ENCODE measurements around the gene NOL9. TPM values are rescaled to one million over a fixed set of nuclear protein-coding genes. Genes with fewer than 3 reads are reported as not detected.

NOL9 gene
- total and polyA plus RNA-seq, 2 donors (not counting 3 experiments of a cell fraction or from before 2014, with no cell fraction given): 14.1 to 42.9 TPM

GRCh38 chr1:6483017-6483760 is 71.1 kb downstream of the NOL9 start:
- H3K79me2 ChIP-seq (ENCODE audit: control insufficient read depth, insufficient read depth, low read length): peaks cover 39% of the 10 kb centered on the region
- H2AFZ ChIP-seq (ENCODE audit: low read depth, low read length): no peak overlapping the region
- DNase-seq (ENCODE audit: low read depth, low spot score): no peak
- H3K4me1 ChIP-seq (ENCODE audit: control insufficient read depth, extremely low read depth, insufficient read depth, low read length): peaks cover 10% of the 10 kb centered on the region
- ChIA-PET CTCF (interaction anchor here (0.9 to 1.1 kb wide), 3 partner anchors 12 to 164 kb away, joined by 3 read pairs; no protein-coding TSS in a partner anchor), POLR2A (no interaction called here)
- no peak overlapping the region for H3K9ac ChIP-seq (replicated peaks; ENCODE audit: extremely low read depth, insufficient read depth, low read length)
- H3K27ac ChIP-seq (ENCODE audit: insufficient read depth, low read depth, low read length): no peak overlapping the region
- H3K4me2 ChIP-seq (ENCODE audit: insufficient read depth, low read length): no peak overlapping the region
- H3K36me3 ChIP-seq (ENCODE audit: control insufficient read depth in 2 of 2, extremely low read depth in 1 of 2, insufficient read depth in 2 of 2, low read length in 2 of 2): no peaks in the 10 kb centered on the region
- no peaks in the 10 kb centered on the region for H3K9me1 ChIP-seq (replicated peaks; ENCODE audit: control insufficient read depth, extremely low read depth, insufficient read depth, low read length)
- no peak overlapping the region for H3K4me3 ChIP-seq (replicated peaks in 1 of 3; ENCODE audit: insufficient read depth in 1 of 3, low read depth in 1 of 3, low read length in 3 of 3)
- intact Hi-C loops (cut with micrococcal nuclease): no loop called here
- no peaks in the 10 kb centered on the region for H3K27me3 ChIP-seq (ENCODE audit: control insufficient read depth in 2 of 2, insufficient read depth in 2 of 2, low read length in 2 of 2)
- BruUV-seq (replicated peaks): no TSS peak
- no peaks in the 10 kb centered on the region for H4K20me1 ChIP-seq (replicated peaks; ENCODE audit: control insufficient read depth, extremely low read depth, insufficient read depth, low read length)
- dilution Hi-C loops (cut with MboI; ENCODE audit: extremely low pct_ligation_motif_present, low sequenced_read_pairs): no loop called here
- TF ChIP-seq POLR2AphosphoS5 (IDR thresholded peaks at IDR 0.05; ENCODE audit: insufficient read depth, low read depth, low read length): no peak
- TF ChIP-seq MYC (IDR thresholded peaks at IDR 0.05; ENCODE audit: low read depth, low read length): no peak
- no peak for TF ChIP-seq JUN (IDR thresholded peaks at IDR 0.05; ENCODE audit: borderline replicate concordance, insufficient read depth, insufficient read length, low read depth)
- TF ChIP-seq, protein P1, sequence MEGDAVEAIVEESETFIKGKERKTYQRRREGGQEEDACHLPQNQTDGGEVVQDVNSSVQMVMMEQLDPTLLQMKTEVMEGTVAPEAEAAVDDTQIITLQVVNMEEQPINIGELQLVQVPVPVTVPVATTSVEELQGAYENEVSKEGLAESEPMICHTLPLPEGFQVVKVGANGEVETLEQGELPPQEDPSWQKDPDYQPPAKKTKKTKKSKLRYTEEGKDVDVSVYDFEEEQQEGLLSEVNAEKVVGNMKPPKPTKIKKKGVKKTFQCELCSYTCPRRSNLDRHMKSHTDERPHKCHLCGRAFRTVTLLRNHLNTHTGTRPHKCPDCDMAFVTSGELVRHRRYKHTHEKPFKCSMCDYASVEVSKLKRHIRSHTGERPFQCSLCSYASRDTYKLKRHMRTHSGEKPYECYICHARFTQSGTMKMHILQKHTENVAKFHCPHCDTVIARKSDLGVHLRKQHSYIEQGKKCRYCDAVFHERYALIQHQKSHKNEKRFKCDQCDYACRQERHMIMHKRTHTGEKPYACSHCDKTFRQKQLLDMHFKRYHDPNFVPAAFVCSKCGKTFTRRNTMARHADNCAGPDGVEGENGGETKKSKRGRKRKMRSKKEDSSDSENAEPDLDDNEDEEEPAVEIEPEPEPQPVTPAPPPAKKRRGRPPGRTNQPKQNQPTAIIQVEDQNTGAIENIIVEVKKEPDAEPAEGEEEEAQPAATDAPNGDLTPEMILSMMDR (IDR thresholded peaks at IDR 0.05; ENCODE audit: extremely low read depth in 1 of 2, insufficient read depth in 1 of 2, low read depth in 1 of 2, low read length in 2 of 2): no peak
- TF ChIP-seq FOS (IDR thresholded peaks at IDR 0.05; ENCODE audit: borderline replicate concordance, insufficient read depth, low read length): no peak
- no peak for TF ChIP-seq POLR2A (IDR thresholded peaks at IDR 0.05; ENCODE audit: low read depth, low read length)
- no peak for TF ChIP-seq GATA2 (IDR thresholded peaks at IDR 0.05; ENCODE audit: insufficient read depth, insufficient read length, low read depth, low read length)
- TF ChIP-seq, protein P2, sequence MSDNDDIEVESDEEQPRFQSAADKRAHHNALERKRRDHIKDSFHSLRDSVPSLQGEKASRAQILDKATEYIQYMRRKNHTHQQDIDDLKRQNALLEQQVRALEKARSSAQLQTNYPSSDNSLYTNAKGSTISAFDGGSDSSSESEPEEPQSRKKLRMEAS (IDR thresholded peaks at IDR 0.05; ENCODE audit: insufficient read depth, insufficient read length): no peak
- TF ChIP-seq EZH2 (IDR thresholded peaks at IDR 0.05; ENCODE audit: borderline replicate concordance, low read depth, low read length, severe bottlenecking): no peak
- FAIRE-seq: no peak
- no peaks in the 10 kb centered on the region for H3K9me3 ChIP-seq (replicated peaks; ENCODE audit: control insufficient read depth, insufficient read depth, low read length)

Data from endothelial cell of umbilical vein (primary cell).